Measurements from ENCODE around the gene CACNA2D4.

Gene CACNA2D4

GRCh38 chr12:1886396-1887008, 31.9 kb downstream of the CACNA2D4 start:
- DNase-seq (ENCODE audit: low spot score) = no peak

- no peak for DNase-seq (ENCODE audit: low spot score)
Measured at GRCh38 chr12:1885599-1886245, 32.7 kb downstream of the CACNA2D4 start.

GRCh38 chr12:1885082-1885596, 33.3 kb downstream of the CACNA2D4 start:
- no peak for DNase-seq (ENCODE audit: low spot score)

GRCh38 chr12:1884651-1885050, 33.8 kb downstream of the CACNA2D4 start:
- no peak for DNase-seq (ENCODE audit: low spot score)

GRCh38 chr12:1883513-1883912, 34.9 kb downstream of the CACNA2D4 start:
- DNase-seq (ENCODE audit: low spot score) = no peak

DNA sequence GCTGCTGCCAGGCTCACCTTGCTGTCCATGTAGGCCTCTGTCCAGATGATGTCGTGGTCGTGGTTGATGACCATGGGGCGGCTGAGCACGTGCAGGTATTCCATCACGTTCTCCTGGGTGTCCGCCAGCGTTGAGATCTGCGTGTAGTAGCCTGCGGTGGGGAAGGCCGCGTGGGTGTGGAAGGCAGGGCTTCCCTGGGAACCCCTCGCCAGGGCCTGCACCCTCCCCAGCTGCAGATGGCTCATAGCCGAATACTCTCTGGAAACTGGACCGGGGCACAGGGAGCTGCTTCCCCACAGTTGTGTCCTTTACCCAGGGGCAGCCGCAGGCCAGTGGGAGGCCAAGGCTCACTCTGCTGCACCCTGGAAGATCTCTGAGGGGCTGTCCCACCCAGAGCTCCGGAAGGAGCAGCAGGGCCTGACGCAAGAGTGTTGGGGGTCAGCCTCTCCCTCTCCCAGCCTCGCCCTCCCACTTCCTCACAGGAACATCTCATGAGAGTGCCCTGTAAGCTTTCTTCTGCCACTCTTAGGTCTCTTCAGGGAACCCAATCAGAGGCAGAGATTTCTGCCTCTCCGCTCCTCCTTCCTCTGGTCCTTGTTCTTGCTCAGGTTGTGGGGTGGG, 35.5 kb downstream of the CACNA2D4 start:
- DNase-seq (ENCODE audit: low spot score) = no peak

- DNase-seq (ENCODE audit: low spot score) = no peak
Measured at GRCh38 chr12:1882405-1882804, 36.0 kb downstream of the CACNA2D4 start.

- DNase-seq (ENCODE audit: low spot score) = no peak
Measured at GRCh38 chr12:1881936-1882335, 36.5 kb downstream of the CACNA2D4 start.

- DNase-seq (ENCODE audit: low spot score) = no peak
Measured at GRCh38 chr12:1881301-1881700, 37.2 kb downstream of the CACNA2D4 start.

DNA sequence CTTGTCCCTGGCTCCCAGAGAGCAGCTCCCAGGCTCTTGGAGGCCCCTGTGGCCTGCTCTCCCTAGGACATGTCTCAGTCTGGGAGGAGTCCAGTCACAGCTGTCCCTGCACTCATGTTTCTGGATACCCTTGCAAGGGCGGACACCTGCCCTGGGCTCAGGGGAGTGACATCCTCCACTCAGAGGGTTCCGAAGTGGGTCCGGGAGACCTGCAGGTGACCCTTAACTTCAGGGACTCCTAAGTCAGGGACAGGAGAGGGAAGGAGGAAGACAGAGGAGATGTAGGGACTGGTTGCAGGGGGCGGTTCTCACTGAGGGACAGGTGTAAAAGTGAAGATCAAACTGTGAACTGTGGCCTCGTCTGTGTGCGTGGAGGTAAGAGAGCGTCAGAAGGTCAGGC, 37.6 kb downstream of the CACNA2D4 start:
- no peak for DNase-seq (ENCODE audit: low spot score)

DNA sequence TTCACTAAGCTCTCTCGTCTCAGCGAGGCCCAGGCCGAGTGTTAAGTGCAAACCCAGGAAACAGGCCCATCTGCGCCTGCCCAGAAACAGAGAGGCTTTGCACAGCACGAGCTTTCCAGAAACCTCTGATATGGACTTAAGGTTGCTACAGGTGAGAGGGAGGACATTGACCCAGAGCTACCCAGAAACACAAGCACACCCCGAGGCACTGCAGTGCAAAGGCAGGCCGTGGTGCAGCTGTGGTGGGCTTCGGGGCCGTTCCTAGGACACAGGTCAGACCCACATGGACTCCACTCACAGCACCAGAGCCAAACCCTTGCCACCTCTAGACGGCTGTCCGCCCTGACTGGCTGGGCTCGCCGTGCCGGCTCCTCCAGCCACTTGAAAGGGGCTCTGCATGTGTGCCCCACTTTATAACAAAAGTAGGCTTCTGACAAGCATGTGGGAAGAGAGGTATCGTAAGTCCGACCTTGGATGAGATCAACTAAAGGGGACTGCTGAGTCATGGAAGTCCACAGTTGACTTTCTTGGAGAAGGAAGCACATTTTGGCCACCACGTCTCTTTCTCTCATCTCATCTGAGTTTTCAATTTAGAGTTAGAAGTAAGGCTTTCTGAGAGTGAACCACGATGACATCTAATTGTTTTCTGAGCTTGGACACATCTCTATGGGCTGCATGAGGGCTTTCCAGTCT, 38.2 kb downstream of the CACNA2D4 start:
- no peak for DNase-seq (ENCODE audit: low spot score)

DNA sequence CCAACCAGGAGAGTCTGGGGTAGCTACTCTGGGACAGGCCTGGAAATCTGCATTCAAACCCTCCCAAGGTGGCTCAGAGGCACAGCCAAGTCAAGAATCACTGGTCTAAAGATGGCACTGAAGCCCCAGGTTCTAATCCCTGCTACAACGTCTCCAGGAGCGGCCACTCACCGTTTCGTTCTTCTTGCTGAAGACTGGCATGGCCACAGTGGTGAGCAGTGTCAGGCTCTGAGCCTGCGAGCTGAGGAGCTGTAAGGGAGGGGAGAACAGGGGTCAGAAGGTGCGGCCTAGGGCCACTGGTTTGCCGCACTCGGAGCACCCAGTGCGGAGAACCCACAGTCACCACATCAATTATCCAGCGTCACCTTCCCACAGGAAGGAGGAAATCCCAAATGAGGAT, 38.8 kb downstream of the CACNA2D4 start:
- no peak for DNase-seq (ENCODE audit: low spot score)

DNA sequence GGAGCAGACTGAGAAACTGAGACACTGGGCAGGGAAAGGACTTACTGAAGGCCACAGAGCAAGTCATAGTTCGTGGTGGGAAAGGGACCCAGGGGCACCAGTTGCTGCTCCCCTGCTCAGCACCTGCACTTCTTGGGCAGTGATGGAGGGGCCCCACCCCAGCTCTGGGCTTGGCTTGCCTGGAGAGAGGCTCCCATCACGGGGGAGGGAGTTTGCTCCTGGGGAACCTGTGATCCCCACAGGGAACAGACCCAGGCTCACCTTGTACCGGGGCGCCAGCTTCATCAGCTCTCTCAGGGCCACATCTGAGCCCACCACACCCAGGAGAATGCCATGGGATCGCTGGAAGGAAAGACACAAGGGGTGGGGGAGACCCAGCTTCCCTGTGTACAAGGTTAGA, 39.8 kb downstream of the CACNA2D4 start:
- DNase-seq (ENCODE audit: low spot score) = no peak

- DNase-seq (ENCODE audit: low spot score) = no peak
Measured at GRCh38 chr12:1878214-1878613, 40.2 kb downstream of the CACNA2D4 start.

DNA sequence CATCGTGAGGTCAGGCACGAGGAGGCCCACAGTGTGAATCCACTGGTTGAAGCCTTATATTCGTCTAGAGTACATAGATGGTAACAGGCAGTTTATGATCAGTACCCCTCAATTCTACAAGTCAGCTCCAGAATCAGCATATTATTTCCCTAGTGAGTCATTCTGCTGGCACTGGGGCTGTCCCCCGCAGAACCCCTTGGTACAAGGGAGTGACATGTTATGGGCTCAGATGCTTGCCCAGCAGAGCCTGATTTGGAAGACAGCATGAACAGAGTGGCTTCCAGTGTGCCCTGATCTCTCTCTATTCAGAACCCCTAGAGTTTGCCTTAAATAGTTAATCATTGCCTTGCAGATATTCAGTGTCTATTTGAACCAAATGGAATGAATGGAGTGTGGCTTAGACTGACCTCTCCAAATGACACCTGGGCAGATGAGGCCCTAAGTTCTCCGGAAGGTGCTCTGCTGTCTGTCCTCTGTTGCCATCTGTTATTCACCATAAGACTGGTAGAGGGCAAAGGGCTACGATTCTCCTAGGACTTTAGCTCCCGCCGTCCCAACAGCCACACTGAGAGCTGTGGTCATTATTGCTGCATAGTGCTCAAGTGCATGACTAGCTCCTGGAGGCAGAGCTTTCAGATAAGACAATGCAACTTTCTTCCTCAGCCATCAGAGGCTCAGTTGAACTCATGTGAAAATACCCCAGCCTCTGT, 41.1 kb downstream of the CACNA2D4 start:
- DNase-seq (ENCODE audit: low spot score) = no peak

DNA sequence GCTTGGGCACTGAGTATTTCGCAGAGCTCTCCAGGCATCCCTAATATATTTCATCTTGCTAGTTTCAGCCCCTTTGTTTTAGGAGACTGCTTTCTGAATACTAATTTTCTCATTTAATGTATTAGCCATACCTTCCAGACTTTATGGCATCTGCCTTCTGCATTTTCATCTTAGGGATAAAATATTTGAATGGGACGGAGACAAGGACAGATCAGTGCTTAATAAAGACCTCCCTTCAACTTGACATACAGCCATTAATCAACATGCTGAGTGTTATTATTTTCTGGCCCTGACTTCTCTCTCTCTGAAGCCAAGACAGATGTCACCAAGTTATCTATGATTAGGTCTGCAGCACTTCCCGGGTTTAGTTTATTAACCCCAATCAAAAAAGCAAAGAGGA, 42.4 kb downstream of the CACNA2D4 start:
- no peak for DNase-seq (ENCODE audit: low spot score)

GRCh38 chr12:1875608-1876007, 42.8 kb downstream of the CACNA2D4 start:
- no peak for DNase-seq (ENCODE audit: low spot score)

- DNase-seq (ENCODE audit: low spot score) = no peak
Measured at GRCh38 chr12:1873531-1874510, 44.6 kb downstream of the CACNA2D4 start.

GRCh38 chr12:1872448-1872847, 46.0 kb downstream of the CACNA2D4 start:
- DNase-seq (ENCODE audit: low spot score) = no peak

- DNase-seq (ENCODE audit: low spot score) = no peak
Measured at GRCh38 chr12:1872001-1872400, 46.5 kb downstream of the CACNA2D4 start.
